ENCODE measurements around the gene CDC42BPG. TPM values are rescaled to one million over a fixed set of nuclear protein-coding genes. Genes with fewer than 3 reads are reported as not detected.
A peak's percentile ranks its signal among the peaks of the same experiment; 100 is the strongest.

Gene CDC42BPG
- total RNA-seq, 1 experiment from 2014 or later = 30.1 TPM

- ChIA-PET RAD21 (ENCODE audit: low non-redundant PET in 1 of 2, low total read pairs in 2 of 2, uncharacterized antibody in 2 of 2, unreplicated experiment in 2 of 2) (interaction anchor here in 1 of 2 experiments (0.7 kb wide), 1 partner anchor 108 kb away, joined by 4 read pairs; no protein-coding TSS in a partner anchor), CTCF (interaction anchor here (0.6 to 1.6 kb wide), 11 partner anchors 9 to 338 kb away, joined by 3 to 13 read pairs (median 4); partner anchors contain the start of genes BATF2, CDC42BPG and SF1), POLR2A (interaction anchor here (2.0 kb wide), 1 partner anchor 9 kb away, joined by 9 read pairs; the partner anchor contains the start of gene SF1)
- no peaks in the 10 kb centered on the region for H3K9me2 ChIP-seq (ENCODE audit: insufficient read depth)
- peak; percentile 85 for TF ChIP-seq RAD21 (IDR thresholded peaks at IDR 0.05; ENCODE audit: low read depth)
- TF ChIP-seq CTCF (IDR thresholded peaks at IDR 0.05 in 2 of 3, conservative IDR thresholded peaks at IDR 0.05 in 1 of 3; ENCODE audit: borderline replicate concordance in 1 of 3, insufficient read depth in 1 of 3, low read depth in 2 of 3, low read length in 2 of 3) = peak; percentile 71 to 95 (median 93); a peak in 5 of 6 replicates
- no peak for TF ChIP-seq EZH2 (IDR thresholded peaks at IDR 0.05)
- TF ChIP-seq CBX3 (IDR thresholded peaks at IDR 0.05; ENCODE audit: low read depth) = no peak
- TF ChIP-seq MAX (IDR thresholded peaks at IDR 0.05) = no peak
- no peak for TF ChIP-seq FOSL1 (IDR thresholded peaks at IDR 0.05; ENCODE audit: low read depth)
- TF ChIP-seq ZNF274 (IDR thresholded peaks at IDR 0.05; ENCODE audit: low read depth, low read length) = no peak
- TF ChIP-seq ZFX (IDR thresholded peaks at IDR 0.05) = no peak
- intact Hi-C loops (cut with micrococcal nuclease) = loop anchor here (2.0 to 5.0 kb wide), 4 partner anchors 55 to 330 kb away; partner anchors contain the start of genes ARL2, CDC42BPG and ZNHIT2
- no peaks in the 10 kb centered on the region for H4K20me1 ChIP-seq (ENCODE audit: insufficient read depth)
- H3K9me3 ChIP-seq (ENCODE audit: control insufficient read depth in 1 of 2, insufficient read depth in 1 of 2, low read depth in 1 of 2, low read length in 2 of 2) = no peaks in the 10 kb centered on the region
- BruUV-seq (replicated peaks) = TSS peak; percentile 30
- H3K79me2 ChIP-seq (ENCODE audit: insufficient read depth, low read length) = no peaks in the 10 kb centered on the region
- H2AFZ ChIP-seq (ENCODE audit: low read depth, low read length, poor library complexity, severe bottlenecking) = no peak overlapping the region
- H3K4me2 ChIP-seq (ENCODE audit: low read length) = no peak overlapping the region
- ATAC-seq (peak; percentile 91), DNase-seq (ENCODE audit: low read depth, low spot score) (no peak)
- no peaks in the 10 kb centered on the region for H3K27me3 ChIP-seq (ENCODE audit: insufficient read depth, low read length)
- H3K36me3 ChIP-seq (ENCODE audit: control insufficient read depth in 1 of 2, insufficient read depth in 2 of 2, low read length in 2 of 2) = no peaks in the 10 kb centered on the region; a peak in 1 of 4 replicates
- no peak overlapping the region for H3K4me3 ChIP-seq (replicated peaks in 1 of 2; ENCODE audit: low read depth in 1 of 2, low read length in 2 of 2)
- H3K9ac ChIP-seq (ENCODE audit: low read length) = no peak overlapping the region
- 0 out of 2 replicates have a peak overlapping the region, but pooled peaks have one; percentile 1 for H3K27ac ChIP-seq (ENCODE audit: low read depth, low read length)
- peaks cover 2 to 9% of the 10 kb centered on the region in 2 experiments; a peak in 3 of 4 replicates for H3K4me1 ChIP-seq (ENCODE audit: control insufficient read depth in 1 of 2, insufficient read depth in 2 of 2, low read length in 2 of 2)
Measured at GRCh38 chr11:64787526-64788320, 56.7 kb downstream of the CDC42BPG start.
